Upper lobe of left lung (tissue), 4 donors: ENCODE data around the gene TMED10.

Experiments used
- CTCF ChIP-seq, 6 experiments: fragments of 450-650 bp in 4 of 6; fragments of 200-600 bp in 2 of 6; sonication (generic) in 2 of 6; IDR thresholded peaks; one replicate each; pipeline ENCODE4 v1.5.1; 2016 to 2019; ENCODE audit warnings: antibody characterized with exemption in 6 of 6
- POLR2A ChIP-seq, 4 donors: fragments of 450-650 bp; IDR thresholded peaks; one replicate each; pipeline ENCODE4 v1.5.1; 2016 to 2017; ENCODE audit warnings: antibody characterized with exemption in 4 of 4, mild to moderate bottlenecking in 2 of 4
- POLR2AphosphoS5 ChIP-seq, 2 donors: sonication (generic); formaldehyde crosslinking; IDR thresholded peaks; one replicate each; pipeline ENCODE4 v1.5.1; 2017; ENCODE audit warnings: antibody characterized with exemption in 2 of 2

- TF ChIP-seq CTCF (IDR thresholded peaks at IDR 0.05) (peak in 2 of 6 experiments; percentile 17 to 19), POLR2A (IDR thresholded peaks at IDR 0.05) (peak in 3 of 4 donors; percentile 80 to 92 (median 91)), POLR2AphosphoS5 (IDR thresholded peaks at IDR 0.05) (peak; percentile 86 to 97)
Observed at GRCh38 chr14:75126679-75127473, 49.5 kb downstream of the TMED10 start, which contains the start of gene NEK9.
